GM12891 (cell line): ENCODE data around the gene CCDC85A. TPM values are rescaled to one million over a fixed set of nuclear protein-coding genes. Genes with fewer than 3 reads are reported as not detected.
"Not testable (repeated sequence)": the region's sequence is repeated elsewhere in the genome, so short reads cannot be mapped to it uniquely, and the experiment has no call there.

ENCODE experiments used
- DNase-seq: peaks from one replicate; pipeline ENCODE4 v3.0.0; 2011; ENCODE audit warnings: low spot score; ENCODE audit not compliant: insufficient read length
- FAIRE-seq: peaks from 2 replicates; lab custom pipeline; 2011; peaks lifted over from hg19 to GRCh38; lab: Jason Lieb, UNC
- PAX5 ChIP-seq: IDR thresholded peaks from 2 replicates; pipeline ENCODE4 v1.6.1; 2011; ENCODE audit warnings: low read length, moderate library complexity, mild to moderate bottlenecking; ENCODE audit not compliant: insufficient read depth, severe bottlenecking
- POLR2A ChIP-seq: IDR thresholded peaks from 2 replicates; pipeline ENCODE4 v1.6.1; 2011; ENCODE audit warnings: low read depth, low read length, control low read depth
- POLR2AphosphoS5 ChIP-seq: IDR thresholded peaks from 2 replicates; pipeline ENCODE4 v1.6.1; 2011; ENCODE audit warnings: low read depth, low read length, control low read depth
- POU2F2 ChIP-seq: IDR thresholded peaks from 2 replicates; pipeline ENCODE4 v1.6.1; 2011; ENCODE audit warnings: low read depth, mild to moderate bottlenecking, control low read depth, low read length, moderate library complexity
- SPI1 ChIP-seq: IDR thresholded peaks from 2 replicates; pipeline ENCODE4 v1.6.1; 2011; ENCODE audit warnings: low read depth, low read length, control low read depth
- TAF1 ChIP-seq: IDR thresholded peaks from 2 replicates; pipeline ENCODE4 v1.6.1; 2011; ENCODE audit warnings: low read depth, low read length, control low read depth
- polyA plus RNA-seq: library from polyadenylated mRNA; unstranded; fragments of >200 nt; gene quantifications from one replicate; pipeline ENCODE4 v1.2.1, GENCODE V29; 2012; ENCODE audit warnings: low read depth, missing spikeins, inconsistent platforms; ENCODE audit not compliant: missing spikeins

The CCDC85A gene
- polyA plus RNA-seq, result not detected

DNA sequence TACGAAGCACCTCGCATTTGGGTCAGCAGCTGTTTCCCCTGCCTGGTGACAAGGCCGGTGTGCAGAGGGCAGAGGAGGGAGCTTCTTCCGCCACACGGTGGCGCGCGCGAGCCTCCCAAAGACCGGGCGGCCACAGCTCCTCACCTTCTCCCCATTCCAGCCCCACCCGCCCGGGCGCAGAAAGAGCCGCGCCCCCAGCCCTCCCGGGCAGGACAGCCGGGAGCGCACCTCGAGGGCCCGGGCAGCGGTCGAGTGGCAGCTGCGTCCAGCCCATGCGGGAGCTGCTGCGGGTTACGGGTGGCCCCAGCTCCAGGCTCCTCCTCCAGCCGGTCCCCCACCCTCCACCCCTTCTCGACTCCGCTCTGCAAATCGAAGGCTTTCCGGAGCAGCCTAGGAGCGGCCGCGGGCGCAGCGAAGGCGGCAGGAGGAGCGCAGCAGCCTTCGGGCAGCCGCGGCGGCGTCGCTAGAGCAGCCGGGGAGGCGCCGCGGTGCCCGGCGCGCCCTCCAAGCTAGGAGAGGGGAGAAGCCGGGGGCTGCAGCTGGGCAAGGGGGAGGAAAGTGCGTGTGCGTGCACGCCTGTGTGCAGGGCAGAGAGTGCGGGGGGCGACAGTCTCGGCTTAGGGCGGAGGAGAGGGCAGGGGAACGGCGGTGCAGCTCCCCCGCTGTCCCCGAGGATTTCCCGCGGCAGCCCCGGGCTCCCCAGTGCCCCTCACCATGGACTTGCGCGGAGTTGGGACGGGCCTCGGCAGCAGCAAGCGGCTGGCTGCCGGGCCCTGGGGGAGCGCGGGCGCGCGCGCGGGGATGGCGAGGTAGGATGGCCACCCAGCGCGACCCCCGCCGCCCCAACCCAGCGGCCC lies at the start of gene CCDC85A:
CCDC85A (plus strand) TSS at position 348 of the 857 bp plus-strand sequence. CDS start 635 bp downstream, outside the sequence.
- TF ChIP-seq POLR2A (no peak), TAF1 (no peak), POLR2AphosphoS5 (no peak), PAX5 (no peak), SPI1 (no peak), POU2F2 (no peak)
- DNase-seq (peak; percentile 77), FAIRE-seq (peak; percentile 78)

- no peak for DNase-seq
- FAIRE-seq, result no peak
- TF ChIP-seq POLR2AphosphoS5 (no peak), POLR2A (no peak), SPI1 (no peak), POU2F2 (no peak), TAF1 (no peak), PAX5 (no peak)
These were observed 48.9 kb upstream of the CCDC85A start for GRCh38 chr2:56134861-56135260.

DNA sequence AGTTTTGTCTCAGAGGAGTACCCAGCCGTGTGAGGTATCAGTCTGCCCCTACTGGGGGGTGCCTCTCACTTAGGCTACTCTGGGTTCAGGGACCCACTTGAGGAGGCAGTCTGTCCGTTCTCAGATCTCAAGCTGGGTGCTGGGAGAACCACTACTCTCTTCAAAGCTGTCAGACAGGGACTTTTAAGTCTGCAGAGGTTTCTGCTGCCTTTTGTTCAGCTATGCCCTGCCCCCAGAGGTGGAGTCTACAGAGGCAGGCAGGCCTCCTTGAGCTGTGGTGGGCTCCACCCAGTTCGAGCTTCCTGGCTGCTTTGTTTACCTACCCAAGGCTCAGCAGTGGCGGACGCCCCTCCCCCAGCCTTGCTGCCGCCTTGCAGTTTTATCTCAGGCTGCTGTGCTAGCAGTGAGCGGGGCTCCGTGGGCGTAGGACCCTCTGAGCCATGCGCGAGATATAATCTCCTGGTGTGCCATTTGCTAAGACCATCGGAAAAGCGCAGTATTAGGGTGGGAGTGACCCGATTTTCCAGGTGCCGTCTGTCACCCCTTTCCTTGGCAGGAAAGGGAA lies 41.2 kb upstream of the CCDC85A start:
- FAIRE-seq, DNase-seq: not testable (repeated sequence)

GRCh38 chr2:56147907-56148306 lies 35.9 kb upstream of the CCDC85A start:
- no peak for TF ChIP-seq POU2F2
- TF ChIP-seq SPI1, result no peak
- no peak for TF ChIP-seq TAF1
- TF ChIP-seq POLR2AphosphoS5, result no peak
- no peak for TF ChIP-seq PAX5
- TF ChIP-seq POLR2A, result no peak
- DNase-seq, result no peak
- no peak for FAIRE-seq

DNA sequence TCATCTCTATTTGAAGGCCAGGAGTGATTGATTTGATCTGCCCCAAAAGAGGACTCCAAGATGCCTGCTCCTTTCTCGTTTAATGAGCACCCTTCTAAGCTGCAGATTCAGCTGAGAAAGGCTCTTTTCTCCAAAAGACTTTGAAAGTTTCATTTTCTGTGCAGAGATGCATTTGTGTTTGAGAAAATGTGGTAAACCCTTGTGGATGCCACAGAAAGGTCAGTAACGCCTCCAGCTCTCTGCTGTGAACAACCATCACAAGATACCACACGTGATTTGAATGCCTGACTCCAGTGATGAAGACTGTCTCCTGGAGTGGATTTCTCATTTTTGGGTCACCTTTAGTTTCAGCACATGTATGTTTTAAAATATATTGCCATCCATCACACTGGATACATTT lies 35.0 kb upstream of the CCDC85A start:
- DNase-seq, result no peak
- TF ChIP-seq POLR2AphosphoS5 (no peak), POU2F2 (no peak), TAF1 (no peak), PAX5 (no peak), SPI1 (no peak), POLR2A (no peak)
- no peak for FAIRE-seq

- no peak for FAIRE-seq
- no peak for TF ChIP-seq PAX5
- no peak for TF ChIP-seq TAF1
- TF ChIP-seq POU2F2, result no peak
- TF ChIP-seq POLR2AphosphoS5, result no peak
- TF ChIP-seq SPI1, result no peak
- no peak for TF ChIP-seq POLR2A
- no peak for DNase-seq
These were observed 31.9 kb upstream of the CCDC85A start for GRCh38 chr2:56151841-56152240.

- no peak for FAIRE-seq
- no peak for DNase-seq
- TF ChIP-seq POLR2AphosphoS5, result no peak
- TF ChIP-seq TAF1, result no peak
- TF ChIP-seq POLR2A, result no peak
- no peak for TF ChIP-seq POU2F2
- TF ChIP-seq PAX5, result no peak
- TF ChIP-seq SPI1, result no peak
These were observed 28.6 kb upstream of the CCDC85A start for GRCh38 chr2:56155188-56155587.

- not testable (repeated sequence) for DNase-seq, FAIRE-seq
These were observed 23.9 kb upstream of the CCDC85A start for GRCh38 chr2:56159875-56160274.

GRCh38 chr2:56167616-56168562 lies 15.9 kb upstream of the CCDC85A start:
- TF ChIP-seq POLR2A (no peak), SPI1 (no peak), POU2F2 (no peak), TAF1 (no peak), POLR2AphosphoS5 (no peak), PAX5 (no peak)
- FAIRE-seq (no peak), DNase-seq (no peak)
